8988T (cell line): Measurements from ENCODE around the gene E2F8.

Source experiments
- DNase-seq: peaks from one replicate; pipeline ENCODE4 v3.0.0; 2011

E2F8 gene

GRCh38 chr11:19251577-19251976 is 10.8 kb upstream of the E2F8 start:
- DNase-seq: no peak

- DNase-seq: no peak
Measured at GRCh38 chr11:19246816-19247215, 6.1 kb upstream of the E2F8 start.

- no peak for DNase-seq
Measured at GRCh38 chr11:19245351-19245750, 4.6 kb upstream of the E2F8 start.

- no peak for DNase-seq
Measured at GRCh38 chr11:19244621-19245020, 3.9 kb upstream of the E2F8 start.

- DNase-seq: no peak
Measured at GRCh38 chr11:19244084-19244483, 3.3 kb upstream of the E2F8 start.

GRCh38 chr11:19243613-19244012 is 2.9 kb upstream of the E2F8 start:
- DNase-seq: no peak

GRCh38 chr11:19243143-19243542 is 2.4 kb upstream of the E2F8 start:
- no peak for DNase-seq

GRCh38 chr11:19242179-19242932 is 1.6 kb upstream of the E2F8 start:
- DNase-seq: no peak

GRCh38 chr11:19241260-19242178 is 774 bp upstream of the E2F8 start:
- DNase-seq: peak; percentile 86

GRCh38 chr11:19239039-19239438 is 1.7 kb downstream of the E2F8 start:
- DNase-seq: no peak

- no peak for DNase-seq
Measured at GRCh38 chr11:19237813-19238212, 2.9 kb downstream of the E2F8 start.

- no peak for DNase-seq
Measured at GRCh38 chr11:19237381-19237780, 3.4 kb downstream of the E2F8 start.

- no peak for DNase-seq
Measured at GRCh38 chr11:19234231-19234817, 6.4 kb downstream of the E2F8 start.

- DNase-seq: no peak
Measured at GRCh38 chr11:19232910-19233503, 7.7 kb downstream of the E2F8 start.

- no peak for DNase-seq
Measured at GRCh38 chr11:19229671-19230070, 11.1 kb downstream of the E2F8 start.

GRCh38 chr11:19228968-19229367 is 11.8 kb downstream of the E2F8 start:
- no peak for DNase-seq

- no peak for DNase-seq
Measured at GRCh38 chr11:19226378-19227195, 14.2 kb downstream of the E2F8 start.

- DNase-seq: no peak
Measured at GRCh38 chr11:19225581-19225980, 15.2 kb downstream of the E2F8 start.

GRCh38 chr11:19225123-19225522 is 15.6 kb downstream of the E2F8 start:
- DNase-seq: no peak

- no peak for DNase-seq
Measured at GRCh38 chr11:19220903-19221724, 19.6 kb downstream of the E2F8 start.

- no peak for DNase-seq
Measured at GRCh38 chr11:19218786-19219460, 21.8 kb downstream of the E2F8 start.
